Fibroblast of pulmonary artery (primary cell): ENCODE data around the gene CDH23.

Source experiments
- DNase-seq: peaks from one replicate; pipeline ENCODE4 v3.0.0-alpha.2; 2010; ENCODE audit warnings: low read depth
- H3K4me3 ChIP-seq: replicated peaks from 2 replicates; pipeline ENCODE4 v1.5.1; 2011; ENCODE audit warnings: low read depth, mild to moderate bottlenecking, control low read depth, low read length, moderate library complexity
- CTCF ChIP-seq: IDR thresholded peaks from 2 replicates; pipeline ENCODE4 v1.5.1; 2011; ENCODE audit warnings: mild to moderate bottlenecking, control low read depth, low read length, inconsistent platforms; ENCODE audit errors: missing control alignments

CDH23 gene

GRCh38 chr10:71522442-71523144 lies 125.9 kb downstream of the CDH23 start:
- H3K4me3 ChIP-seq = no peak overlapping the region
- DNase-seq = no peak
- TF ChIP-seq CTCF = no peak

GRCh38 chr10:71523756-71524155 lies 127.0 kb downstream of the CDH23 start:
- DNase-seq = no peak
- no peak for TF ChIP-seq CTCF
- no peak overlapping the region for H3K4me3 ChIP-seq

GRCh38 chr10:71525092-71525491 lies 128.4 kb downstream of the CDH23 start:
- no peak overlapping the region for H3K4me3 ChIP-seq
- no peak for DNase-seq
- TF ChIP-seq CTCF = no peak

- H3K4me3 ChIP-seq = no peak overlapping the region
- no peak for TF ChIP-seq CTCF
- no peak for DNase-seq
Observed at GRCh38 chr10:71525721-71526120, 129.0 kb downstream of the CDH23 start.

- H3K4me3 ChIP-seq = no peak overlapping the region
- no peak for DNase-seq
- TF ChIP-seq CTCF = no peak
Observed at GRCh38 chr10:71526653-71527052, 129.9 kb downstream of the CDH23 start.

GRCh38 chr10:71527135-71527534 lies 130.4 kb downstream of the CDH23 start:
- no peak overlapping the region for H3K4me3 ChIP-seq
- no peak for TF ChIP-seq CTCF
- DNase-seq = no peak
